HEK293T (cell line): ENCODE results near the gene KLHL26.

Source experiments
- ARNT ChIP-seq: fragments of 450-650 bp; IDR thresholded peaks from 2 replicates; pipeline ENCODE4 v1.6.1; 2017; ENCODE audit warnings: mild to moderate bottlenecking
- NFRKB ChIP-seq: fragments of 450-650 bp; IDR thresholded peaks from 2 replicates; pipeline ENCODE4 v1.6.1; 2016; ENCODE audit warnings: mild to moderate bottlenecking, moderate library complexity

DNA sequence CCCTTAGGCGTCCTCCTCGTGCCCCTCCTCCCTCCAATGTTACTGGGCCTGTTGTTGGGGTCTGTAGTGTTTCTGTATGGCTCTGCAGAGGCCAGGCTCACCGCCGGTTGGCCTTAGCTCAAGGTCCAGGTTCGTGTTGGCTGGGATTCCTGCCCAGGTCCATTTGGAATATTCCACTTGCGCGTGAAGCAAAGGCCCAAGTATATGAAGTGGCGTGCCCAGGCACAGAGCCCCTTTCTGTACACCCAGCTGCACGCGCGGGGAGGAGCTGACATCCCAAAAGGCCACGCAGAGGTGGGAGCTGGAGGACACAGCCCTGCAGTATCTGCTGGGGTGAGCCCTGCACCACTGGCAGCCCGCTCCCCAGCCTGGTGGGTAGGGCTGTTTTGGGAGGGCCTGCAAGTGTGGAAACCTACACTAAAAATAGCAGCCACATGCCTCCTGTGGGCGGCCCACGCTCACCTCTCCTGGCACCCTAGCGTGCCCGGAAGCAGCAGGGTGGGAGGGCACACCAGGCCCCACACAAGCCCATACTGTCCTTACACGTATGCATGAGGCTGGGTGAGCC, 76.8 kb downstream of the KLHL26 start:
- TF ChIP-seq NFRKB (no peak), ARNT (no peak)
